GM23248 (cell line): ENCODE data around the gene CTIF. TPM values are rescaled to one million over a fixed set of nuclear protein-coding genes. Genes with fewer than 3 reads are reported as not detected.
A peak's percentile ranks its signal among the peaks of the same experiment; 100 is the strongest.

ENCODE experiments used
- DNase-seq: peaks from one replicate; pipeline ENCODE4 v3.0.0-alpha.2; 2015
- H2AFZ ChIP-seq: fragments of 200-600 bp; sonication (generic); 2 replicates; pipeline ENCODE4 v1.6.1; 2016; ENCODE audit warnings: antibody characterized with exemption
- H3F3A ChIP-seq: fragments of 200-600 bp; sonication (generic); 2 replicates; pipeline ENCODE4 v1.6.1; 2016; ENCODE audit warnings: mild to moderate bottlenecking, antibody characterized with exemption, mixed run types; ENCODE audit not compliant: insufficient read depth
- H3K27ac ChIP-seq: fragments of 200-600 bp; sonication (generic); 2 replicates; pipeline ENCODE4 v1.5.1; 2016; ENCODE audit warnings: mild to moderate bottlenecking
- H3K27me3 ChIP-seq: fragments of 200-600 bp; sonication (generic); replicated peaks from 2 replicates; pipeline ENCODE4 v1.6.1; 2016; ENCODE audit warnings: mild to moderate bottlenecking; ENCODE audit not compliant: insufficient read depth
- H3K36me3 ChIP-seq: fragments of 200-600 bp; sonication (generic); 2 replicates; pipeline ENCODE4 v1.6.1; 2016; ENCODE audit warnings: low read depth, mild to moderate bottlenecking
- H3K4me1 ChIP-seq: fragments of 200-600 bp; sonication (generic); 2 replicates; pipeline ENCODE4 v1.6.1; 2016; ENCODE audit warnings: mild to moderate bottlenecking; ENCODE audit not compliant: insufficient read depth
- H3K4me2 ChIP-seq: fragments of 200-600 bp; sonication (generic); one replicate; pipeline ENCODE4 v1.6.1; 2016; ENCODE audit warnings: mild to moderate bottlenecking; ENCODE audit not compliant: unreplicated experiment
- H3K4me3 ChIP-seq: fragments of 200-600 bp; sonication (generic); 2 replicates; pipeline ENCODE4 v1.5.1; 2016; ENCODE audit warnings: mild to moderate bottlenecking
- H3K79me2 ChIP-seq: fragments of 200-600 bp; sonication (generic); 2 replicates; pipeline ENCODE4 v1.6.1; 2016; ENCODE audit warnings: mild to moderate bottlenecking; ENCODE audit not compliant: insufficient read depth
- H3K9ac ChIP-seq: fragments of 200-600 bp; sonication (generic); 2 replicates; pipeline ENCODE4 v1.6.1; 2016; ENCODE audit warnings: mild to moderate bottlenecking
- H3K9me2 ChIP-seq: fragments of 200-600 bp; sonication (generic); 2 replicates; pipeline ENCODE4 v1.6.1; 2016; ENCODE audit warnings: mixed run types, mild to moderate bottlenecking, moderate library complexity; ENCODE audit not compliant: insufficient read depth
- H3K9me3 ChIP-seq: fragments of 200-600 bp; sonication (generic); one replicate; pipeline ENCODE4 v1.6.1; 2017; ENCODE audit warnings: low read depth
- H4K20me1 ChIP-seq: fragments of 200-600 bp; sonication (generic); 2 replicates; pipeline ENCODE4 v1.6.0; 2016; ENCODE audit not compliant: insufficient read depth
- EZH2 ChIP-seq: fragments of 200-600 bp; sonication (generic); IDR thresholded peaks from 2 replicates; pipeline ENCODE4 v1.6.1; 2018; ENCODE audit warnings: antibody characterized with exemption, mild to moderate bottlenecking; ENCODE audit not compliant: insufficient read depth, poor library complexity, severe bottlenecking
- EZH2phosphoT487 ChIP-seq: fragments of 200-600 bp; sonication (generic); IDR thresholded peaks from 2 replicates; pipeline ENCODE4 v1.6.1; 2018; ENCODE audit warnings: antibody characterized with exemption, moderate library complexity, mild to moderate bottlenecking, low read depth; ENCODE audit not compliant: insufficient read depth
- WGBS, 2 experiments: methylation state at CpG; one replicate each; pipeline ENCODE4 v1.1.6; 2015 to 2017; ENCODE audit warnings: low lambda C conversion rate in 2 of 2, low coverage in 1 of 2; ENCODE audit errors: missing lambda C conversion rate in 2 of 2; 5-methylcytosine and 5-hydroxymethylcytosine counted together
- in situ Hi-C: fragments of 300-500 bp; cut with MboI; formaldehyde crosslinking; loops from 2 replicates; pipeline ENCODE4 v1.15.0; 2020
- polyA plus RNA-seq: library from polyadenylated mRNA; unstranded; fragments of >200 nt; fragmentation: Nextera tagmentation; extraction: Ambion mirVana; gene quantifications from 2 replicates; pipeline ENCODE4 v1.2.1, GENCODE V29; 2016
- total RNA-seq: library from RNA; depleted of rRNA; stranded (reverse); fragments of >200 nt; shearing (Covaris generic); gene quantifications from 2 replicates; pipeline ENCODE4 v1.2.3, GENCODE V29; 2014

CTIF gene
- total and polyA plus RNA-seq, 2 experiments from 2014 or later: 21.5 to 46.8 TPM

DNA sequence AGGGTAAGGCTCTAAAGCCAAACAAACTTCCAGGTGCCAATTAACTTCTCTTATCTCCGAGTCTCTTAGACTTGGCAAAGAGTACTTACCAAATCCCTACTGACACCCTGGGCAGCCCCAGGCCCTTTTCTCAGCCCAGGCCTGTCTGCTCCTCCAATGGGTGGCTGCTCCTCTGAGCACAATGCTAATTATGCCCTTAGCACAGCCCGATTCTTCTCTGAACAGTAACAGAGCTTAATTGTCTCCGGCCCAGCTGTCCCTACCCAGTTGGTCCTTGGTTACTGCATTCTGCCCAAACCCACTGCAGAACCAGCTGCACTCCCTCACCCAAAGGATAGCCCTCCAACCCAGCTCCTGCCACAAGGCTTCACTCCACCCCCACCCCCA, 301.7 kb downstream of the CTIF start:
- Histone ChIP-seq H3K9me2 (no peaks in the 10 kb centered on the region), H3F3A (peaks cover 25% of the 10 kb centered on the region), H3K36me3 (no peaks in the 10 kb centered on the region), H3K9me3 (no peaks in the 10 kb centered on the region), H3K9ac (no peak overlapping the region), H3K4me3 (no peak overlapping the region), H4K20me1 (no peaks in the 10 kb centered on the region), H3K27ac (peak overlapping the region; percentile 97; the same call in 1 of the 2 replicates), H3K27me3 (no peaks in the 10 kb centered on the region), H3K4me1 (peaks cover 38% of the 10 kb centered on the region), H3K4me2 (no peak overlapping the region), H3K79me2 (0 out of 2 replicates have a peak, but pooled peaks cover 5% of the 10 kb centered on the region), H2AFZ (no peak overlapping the region)
- WGBS, 2 experiments: 62 to 74% methylated on average over 3 of the region's 3 CpGs
- TF ChIP-seq EZH2 (no peak), EZH2phosphoT487 (no peak)
- DNase-seq: no peak
- in situ Hi-C loops: no loop called here

DNA sequence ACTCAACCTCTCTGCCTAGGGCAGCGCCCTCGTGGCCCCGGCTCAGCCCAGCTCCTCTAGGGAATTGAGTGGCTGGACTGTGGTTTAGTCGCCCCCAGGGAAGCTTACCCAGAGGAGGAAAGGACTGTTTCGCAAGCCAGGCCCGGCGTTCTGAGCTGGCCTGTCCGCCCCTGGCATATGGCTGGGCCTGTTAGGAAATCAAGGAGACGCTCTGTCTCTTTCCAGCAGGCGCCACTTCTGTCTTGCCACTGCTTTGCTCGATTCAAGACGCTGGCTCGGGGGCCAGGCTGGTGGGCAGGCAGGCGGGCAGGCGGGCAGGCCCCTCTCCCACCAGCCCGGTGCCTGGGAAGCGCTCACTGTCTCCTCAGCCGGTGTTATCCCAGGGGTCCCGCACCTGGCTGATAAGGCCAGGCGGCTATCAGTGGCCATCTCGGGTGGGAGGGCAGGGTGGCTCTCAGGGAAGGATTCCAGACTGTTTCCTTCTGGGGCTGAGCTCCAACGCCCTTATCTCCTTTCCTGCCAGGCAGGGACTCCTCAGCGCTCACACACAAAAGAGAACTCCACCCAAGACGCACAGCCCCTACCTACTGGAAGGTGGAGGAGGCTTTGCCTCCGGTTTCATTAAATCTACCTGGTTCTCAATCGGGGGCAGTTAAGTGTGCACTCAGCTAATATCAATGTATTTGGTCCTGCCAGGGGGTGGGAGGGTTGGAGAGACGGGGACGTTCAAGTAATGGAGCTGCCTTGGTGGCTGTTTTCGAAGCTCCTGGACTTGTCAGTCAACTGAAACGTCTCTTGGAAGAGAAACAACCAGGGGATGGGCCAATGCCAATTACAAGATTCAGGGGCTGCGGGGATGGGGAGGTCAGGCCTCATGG, 302.8 kb downstream of the CTIF start:
- Histone ChIP-seq H3K4me2 (no peak overlapping the region), H2AFZ (no peak overlapping the region), H3K27ac (peak overlapping the region; percentile 43), H3K4me3 (no peak overlapping the region), H4K20me1 (no peaks in the 10 kb centered on the region), H3K79me2 (0 out of 2 replicates have a peak, but pooled peaks cover 5% of the 10 kb centered on the region), H3K9me2 (no peaks in the 10 kb centered on the region), H3K9ac (no peak overlapping the region), H3F3A (peaks cover 25% of the 10 kb centered on the region), H3K27me3 (no peaks in the 10 kb centered on the region), H3K9me3 (no peaks in the 10 kb centered on the region), H3K36me3 (no peaks in the 10 kb centered on the region), H3K4me1 (peaks cover 38% of the 10 kb centered on the region)
- in situ Hi-C loops: no loop called here
- DNase-seq: peak; percentile 77
- WGBS, 2 experiments: 76 to 78% methylated on average over 25 to 31 of the region's 31 CpGs
- TF ChIP-seq EZH2 (no peak), EZH2phosphoT487 (no peak)

DNA sequence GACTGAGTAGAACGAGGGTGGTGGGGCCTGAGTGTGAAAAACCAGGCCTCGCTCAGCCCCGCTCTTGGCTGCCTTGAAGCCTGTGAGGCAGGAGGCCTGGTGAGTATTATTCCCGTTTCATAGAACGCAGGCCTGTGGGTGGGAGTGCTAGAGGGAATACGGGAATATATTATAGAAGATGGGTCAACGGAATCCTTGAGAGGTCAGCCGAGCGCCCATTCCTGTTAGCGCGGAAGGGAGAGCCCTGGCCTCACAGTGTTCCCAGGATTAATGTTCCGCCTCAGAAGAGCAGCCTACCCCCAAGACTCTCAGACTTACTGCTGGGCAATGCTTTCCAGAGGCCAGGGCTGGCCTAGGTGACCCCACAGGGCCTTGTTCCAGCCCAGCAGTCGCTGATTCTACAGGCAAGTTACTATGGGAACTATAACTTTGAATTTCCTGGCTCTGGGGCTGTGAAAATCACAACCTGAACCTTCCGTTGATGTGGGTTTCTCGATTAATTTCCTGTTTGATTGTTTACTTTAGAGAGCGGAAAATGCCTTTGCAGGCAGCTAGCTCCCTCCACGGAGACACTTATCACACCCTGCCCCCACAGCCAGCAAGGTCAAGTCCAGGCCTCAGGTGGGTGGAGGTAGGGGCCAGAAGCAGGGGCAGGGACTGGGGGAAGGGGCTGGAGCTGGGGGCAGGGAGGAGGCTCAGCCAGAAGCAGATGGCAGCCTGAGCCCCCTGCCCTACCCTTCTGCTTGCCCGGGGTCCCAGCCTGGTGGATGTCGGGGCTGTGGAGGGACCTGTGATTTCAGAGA, 303.6 kb downstream of the CTIF start:
- Histone ChIP-seq H3K27me3 (no peaks in the 10 kb centered on the region), H3K36me3 (no peaks in the 10 kb centered on the region), H3K9me2 (no peaks in the 10 kb centered on the region), H3K79me2 (0 out of 2 replicates have a peak, but pooled peaks cover 5% of the 10 kb centered on the region), H3K4me1 (peaks cover 37% of the 10 kb centered on the region), H3K9ac (no peak overlapping the region), H3K27ac (no peak overlapping the region), H2AFZ (no peak overlapping the region), H4K20me1 (no peaks in the 10 kb centered on the region), H3K4me2 (no peak overlapping the region), H3K9me3 (no peaks in the 10 kb centered on the region), H3K4me3 (no peak overlapping the region), H3F3A (peaks cover 28% of the 10 kb centered on the region)
- 90 to 98% methylated on average over 17 to 19 of the region's 19 CpGs for WGBS, 2 experiments
- TF ChIP-seq EZH2phosphoT487 (no peak), EZH2 (no peak)
- in situ Hi-C loops: no loop called here
- DNase-seq: no peak

DNA sequence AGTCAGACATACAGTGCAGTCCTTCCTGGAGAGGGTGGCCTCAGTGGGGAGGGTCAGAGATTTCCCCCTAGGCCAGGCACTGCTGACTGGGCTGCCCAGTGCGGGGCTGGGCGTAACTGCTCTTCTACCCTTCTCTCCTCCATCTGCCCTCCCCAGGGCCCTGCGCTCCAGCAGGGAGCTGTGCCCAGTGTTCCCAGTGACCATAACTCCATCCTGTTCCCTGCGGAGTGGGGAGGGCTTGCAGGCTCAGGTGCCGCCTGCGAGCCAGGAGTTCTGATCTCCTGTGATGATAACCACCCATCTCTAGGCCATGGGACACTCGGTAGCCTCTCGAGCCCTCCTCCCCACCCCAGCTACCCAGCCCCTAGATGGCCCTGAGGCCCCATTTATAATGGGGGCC, 304.3 kb downstream of the CTIF start:
- Histone ChIP-seq H3K9ac (no peak overlapping the region), H3K36me3 (no peaks in the 10 kb centered on the region), H2AFZ (no peak overlapping the region), H3K4me1 (peaks cover 30% of the 10 kb centered on the region), H3K27ac (no peak overlapping the region), H3K4me2 (no peak overlapping the region), H3K79me2 (0 out of 2 replicates have a peak, but pooled peaks cover 5% of the 10 kb centered on the region), H3K9me3 (no peaks in the 10 kb centered on the region), H3K27me3 (no peaks in the 10 kb centered on the region), H3K4me3 (no peak overlapping the region), H3F3A (peaks cover 23% of the 10 kb centered on the region), H3K9me2 (no peaks in the 10 kb centered on the region), H4K20me1 (no peaks in the 10 kb centered on the region)
- 95 to 100% methylated on average over 8 of the region's 8 CpGs for WGBS, 2 experiments
- TF ChIP-seq EZH2: no peak
- no peak for TF ChIP-seq EZH2phosphoT487
- DNase-seq: no peak
- in situ Hi-C loops: no loop called here
